HEK293 (cell line): ENCODE data around the gene EEF2.

Experiments used
- KLF7 ChIP-seq: fragments of 450-650 bp; formaldehyde crosslinking; IDR thresholded peaks from 2 replicates; pipeline ENCODE4 v1.5.1; 2016; ENCODE audit warnings: missing biosample characterization, missing genetic modification characterization, borderline replicate concordance
- OVOL3 ChIP-seq: fragments of 450-650 bp; formaldehyde crosslinking; IDR thresholded peaks from 2 replicates; pipeline ENCODE4 v1.5.1; 2016; ENCODE audit warnings: missing biosample characterization, missing genetic modification characterization
- PRDM1 ChIP-seq: fragments of 450-650 bp; formaldehyde crosslinking; IDR thresholded peaks from 2 replicates; pipeline ENCODE4; 2016; ENCODE audit warnings: missing biosample characterization, missing genetic modification characterization
- SP7 ChIP-seq: fragments of 450-650 bp; formaldehyde crosslinking; IDR thresholded peaks from 2 replicates; pipeline ENCODE4 v1.5.1; 2016; ENCODE audit warnings: missing biosample characterization, missing genetic modification characterization
- TRIM28 ChIP-seq: IDR thresholded peaks from 2 replicates; pipeline ENCODE4 v1.6.1; 2011; ENCODE audit warnings: low read length, control low read depth, borderline replicate concordance
- YY1 ChIP-seq: fragments of 450-650 bp; formaldehyde crosslinking; IDR thresholded peaks from 2 replicates; pipeline ENCODE4 v1.5.1; 2018; ENCODE audit warnings: missing biosample characterization, missing genetic modification characterization
- ZBTB17 ChIP-seq: fragments of 450-650 bp; formaldehyde crosslinking; IDR thresholded peaks from 2 replicates; pipeline ENCODE4 v1.5.1; 2016; ENCODE audit warnings: missing biosample characterization, missing genetic modification characterization
- ZFP41 ChIP-seq: fragments of 450-650 bp; formaldehyde crosslinking; IDR thresholded peaks from 2 replicates; pipeline ENCODE4 v1.5.1; 2016; ENCODE audit warnings: missing biosample characterization, missing genetic modification characterization, borderline replicate concordance
- ZNF114 ChIP-seq: fragments of 450-650 bp; formaldehyde crosslinking; IDR thresholded peaks from 2 replicates; pipeline ENCODE4 v1.5.0; 2017; ENCODE audit warnings: missing biosample characterization, missing genetic modification characterization
- ZNF155 ChIP-seq: fragments of 450-650 bp; formaldehyde crosslinking; IDR thresholded peaks from 2 replicates; pipeline ENCODE4 v1.5.1; 2016; ENCODE audit warnings: missing biosample characterization, missing genetic modification characterization
- ZNF292 ChIP-seq: fragments of 450-650 bp; formaldehyde crosslinking; IDR thresholded peaks from 2 replicates; pipeline ENCODE4 v1.5.1; 2016; ENCODE audit warnings: low read depth, missing biosample characterization, missing genetic modification characterization, borderline replicate concordance
- ZNF354C ChIP-seq: fragments of 450-650 bp; formaldehyde crosslinking; IDR thresholded peaks from 2 replicates; pipeline ENCODE4 v1.5.1; 2016; ENCODE audit warnings: missing biosample characterization, missing genetic modification characterization, low read depth, borderline replicate concordance
- ZNF366 ChIP-seq: fragments of 450-650 bp; formaldehyde crosslinking; conservative IDR thresholded peaks from 2 replicates; pipeline ENCODE4 v1.5.1; 2016; ENCODE audit warnings: missing biosample characterization, missing genetic modification characterization
- ZNF404 ChIP-seq: fragments of 450-650 bp; formaldehyde crosslinking; IDR thresholded peaks from 2 replicates; pipeline ENCODE4 v1.5.1; 2017; ENCODE audit warnings: missing biosample characterization, missing genetic modification characterization
- ZNF473 ChIP-seq: fragments of 450-650 bp; formaldehyde crosslinking; IDR thresholded peaks from 2 replicates; pipeline ENCODE4 v1.5.1; 2017; ENCODE audit warnings: missing biosample characterization, missing genetic modification characterization
- ZNF664 ChIP-seq: fragments of 450-650 bp; formaldehyde crosslinking; IDR thresholded peaks from 2 replicates; pipeline ENCODE4 v1.5.1; 2016; ENCODE audit warnings: missing biosample characterization, missing genetic modification characterization
- ZNF785 ChIP-seq: fragments of 450-650 bp; formaldehyde crosslinking; IDR thresholded peaks from 2 replicates; pipeline ENCODE4 v1.5.1; 2016; ENCODE audit warnings: missing biosample characterization, missing genetic modification characterization
- ZNF837 ChIP-seq: fragments of 450-650 bp; formaldehyde crosslinking; IDR thresholded peaks from 2 replicates; pipeline ENCODE4 v1.5.1; 2016; ENCODE audit warnings: missing biosample characterization, missing genetic modification characterization
- ZXDB ChIP-seq: fragments of 450-650 bp; formaldehyde crosslinking; IDR thresholded peaks from 2 replicates; pipeline ENCODE4 v1.5.1; 2016; ENCODE audit warnings: missing biosample characterization, missing genetic modification characterization
- TF ChIP-seq, protein P1 (sequence below): fragments of 450-650 bp; formaldehyde crosslinking; conservative IDR thresholded peaks from 2 replicates; pipeline ENCODE4 v1.5.1; 2016; ENCODE audit warnings: low read depth, missing biosample characterization, missing genetic modification characterization
- TF ChIP-seq, protein P2 (sequence below): fragments of 450-650 bp; IDR thresholded peaks from 2 replicates; pipeline ENCODE4 v1.5.1; 2018; ENCODE audit warnings: missing biosample characterization, missing genetic modification characterization
- TF ChIP-seq, protein P3 (sequence below): fragments of 450-650 bp; formaldehyde crosslinking; IDR thresholded peaks from 2 replicates; pipeline ENCODE4 v1.5.1; 2016; ENCODE audit warnings: missing biosample characterization, missing genetic modification characterization
- TF ChIP-seq, protein P4 (sequence below): fragments of 450-650 bp; formaldehyde crosslinking; IDR thresholded peaks from 2 replicates; pipeline ENCODE4 v1.5.1; 2016; ENCODE audit warnings: missing biosample characterization, missing genetic modification characterization
- TF ChIP-seq, protein P5 (sequence below): fragments of 450-650 bp; formaldehyde crosslinking; IDR thresholded peaks from 2 replicates; pipeline ENCODE4 v1.5.1; 2016; ENCODE audit warnings: missing biosample characterization, missing genetic modification characterization
- TF ChIP-seq, protein P6 (sequence below): fragments of 450-650 bp; formaldehyde crosslinking; IDR thresholded peaks from 2 replicates; pipeline ENCODE4 v1.5.1; 2016; ENCODE audit warnings: missing biosample characterization, missing genetic modification characterization
- TF ChIP-seq, protein P7 (sequence below): fragments of 450-650 bp; formaldehyde crosslinking; IDR thresholded peaks from 2 replicates; pipeline ENCODE4 v1.5.1; 2017; ENCODE audit warnings: missing biosample characterization, missing genetic modification characterization

Gene EEF2

DNA sequence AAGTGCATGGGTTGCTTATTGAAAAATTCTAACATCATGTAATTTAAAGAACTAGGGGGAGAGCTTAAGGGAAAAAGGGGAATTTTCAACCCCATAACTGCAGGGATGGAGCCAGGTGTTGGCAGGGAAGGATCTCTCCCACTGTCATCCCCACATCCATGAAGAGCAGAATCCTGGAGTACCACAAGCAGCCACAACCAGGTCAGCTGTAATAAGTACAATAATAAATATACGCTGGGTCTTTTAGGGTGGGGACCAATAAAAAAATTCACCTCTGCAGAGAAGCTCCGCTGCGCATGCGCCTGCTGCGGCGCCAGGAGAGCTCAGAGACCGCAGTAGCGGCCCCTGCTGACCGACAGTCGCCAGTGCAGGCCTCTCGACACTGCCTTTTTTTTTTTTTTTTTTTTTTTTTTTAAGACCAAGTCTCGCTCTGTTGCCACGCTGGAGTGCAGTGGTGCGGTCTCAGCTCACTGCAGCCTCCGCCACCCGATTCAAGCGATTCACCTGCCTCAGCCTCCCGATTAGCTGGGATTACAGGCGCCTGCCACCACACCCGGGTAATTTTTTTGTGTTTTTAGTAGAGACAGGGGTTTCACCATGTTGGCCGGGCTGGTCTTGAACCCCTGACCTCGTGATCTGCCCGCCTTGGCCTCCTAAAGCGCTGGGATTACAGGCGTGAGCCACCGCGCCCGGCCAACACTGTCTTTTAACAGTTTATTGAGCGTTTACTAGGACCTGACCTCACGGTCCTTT lies 2.5 kb upstream of the EEF2 start (continued):
- TF ChIP-seq, protein P1, sequence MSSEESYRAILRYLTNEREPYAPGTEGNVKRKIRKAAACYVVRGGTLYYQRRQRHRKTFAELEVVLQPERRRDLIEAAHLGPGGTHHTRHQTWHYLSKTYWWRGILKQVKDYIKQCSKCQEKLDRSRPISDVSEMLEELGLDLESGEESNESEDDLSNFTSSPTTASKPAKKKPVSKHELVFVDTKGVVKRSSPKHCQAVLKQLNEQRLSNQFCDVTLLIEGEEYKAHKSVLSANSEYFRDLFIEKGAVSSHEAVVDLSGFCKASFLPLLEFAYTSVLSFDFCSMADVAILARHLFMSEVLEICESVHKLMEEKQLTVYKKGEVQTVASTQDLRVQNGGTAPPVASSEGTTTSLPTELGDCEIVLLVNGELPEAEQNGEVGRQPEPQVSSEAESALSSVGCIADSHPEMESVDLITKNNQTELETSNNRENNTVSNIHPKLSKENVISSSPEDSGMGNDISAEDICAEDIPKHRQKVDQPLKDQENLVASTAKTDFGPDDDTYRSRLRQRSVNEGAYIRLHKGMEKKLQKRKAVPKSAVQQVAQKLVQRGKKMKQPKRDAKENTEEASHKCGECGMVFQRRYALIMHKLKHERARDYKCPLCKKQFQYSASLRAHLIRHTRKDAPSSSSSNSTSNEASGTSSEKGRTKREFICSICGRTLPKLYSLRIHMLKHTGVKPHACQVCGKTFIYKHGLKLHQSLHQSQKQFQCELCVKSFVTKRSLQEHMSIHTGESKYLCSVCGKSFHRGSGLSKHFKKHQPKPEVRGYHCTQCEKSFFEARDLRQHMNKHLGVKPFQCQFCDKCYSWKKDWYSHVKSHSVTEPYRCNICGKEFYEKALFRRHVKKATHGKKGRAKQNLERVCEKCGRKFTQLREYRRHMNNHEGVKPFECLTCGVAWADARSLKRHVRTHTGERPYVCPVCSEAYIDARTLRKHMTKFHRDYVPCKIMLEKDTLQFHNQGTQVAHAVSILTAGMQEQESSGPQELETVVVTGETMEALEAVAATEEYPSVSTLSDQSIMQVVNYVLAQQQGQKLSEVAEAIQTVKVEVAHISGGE (tag by site-specific recombination) = no peak
- TF ChIP-seq, protein P2, sequence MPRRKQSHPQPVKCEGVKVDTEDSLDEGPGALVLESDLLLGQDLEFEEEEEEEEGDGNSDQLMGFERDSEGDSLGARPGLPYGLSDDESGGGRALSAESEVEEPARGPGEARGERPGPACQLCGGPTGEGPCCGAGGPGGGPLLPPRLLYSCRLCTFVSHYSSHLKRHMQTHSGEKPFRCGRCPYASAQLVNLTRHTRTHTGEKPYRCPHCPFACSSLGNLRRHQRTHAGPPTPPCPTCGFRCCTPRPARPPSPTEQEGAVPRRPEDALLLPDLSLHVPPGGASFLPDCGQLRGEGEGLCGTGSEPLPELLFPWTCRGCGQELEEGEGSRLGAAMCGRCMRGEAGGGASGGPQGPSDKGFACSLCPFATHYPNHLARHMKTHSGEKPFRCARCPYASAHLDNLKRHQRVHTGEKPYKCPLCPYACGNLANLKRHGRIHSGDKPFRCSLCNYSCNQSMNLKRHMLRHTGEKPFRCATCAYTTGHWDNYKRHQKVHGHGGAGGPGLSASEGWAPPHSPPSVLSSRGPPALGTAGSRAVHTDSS = no peak
- TF ChIP-seq, protein P3, sequence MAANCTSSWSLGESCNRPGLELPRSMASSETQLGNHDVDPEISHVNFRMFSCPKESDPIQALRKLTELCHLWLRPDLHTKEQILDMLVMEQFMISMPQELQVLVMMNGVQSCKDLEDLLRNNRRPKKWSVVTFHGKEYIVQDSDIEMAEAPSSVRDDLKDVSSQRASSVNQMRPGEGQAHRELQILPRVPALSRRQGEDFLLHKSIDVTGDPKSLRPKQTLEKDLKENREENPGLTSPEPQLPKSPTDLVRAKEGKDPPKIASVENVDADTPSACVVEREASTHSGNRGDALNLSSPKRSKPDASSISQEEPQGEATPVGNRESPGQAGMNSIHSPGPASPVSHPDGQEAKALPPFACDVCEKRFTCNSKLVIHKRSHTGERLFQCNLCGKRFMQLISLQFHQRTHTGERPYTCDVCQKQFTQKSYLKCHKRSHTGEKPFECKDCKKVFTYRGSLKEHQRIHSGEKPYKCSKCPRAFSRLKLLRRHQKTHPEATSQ = 0 out of 2 replicates have a peak, but pooled peaks have one; percentile 58
- no peak for TF ChIP-seq TRIM28
- TF ChIP-seq ZNF473 = no peak
- no peak for TF ChIP-seq ZNF114 (tag by site-specific recombination)
- 0 out of 2 replicates have a peak, but pooled peaks have one; percentile 19 for TF ChIP-seq ZBTB17 (tag by site-specific recombination)
- TF ChIP-seq, protein P4, sequence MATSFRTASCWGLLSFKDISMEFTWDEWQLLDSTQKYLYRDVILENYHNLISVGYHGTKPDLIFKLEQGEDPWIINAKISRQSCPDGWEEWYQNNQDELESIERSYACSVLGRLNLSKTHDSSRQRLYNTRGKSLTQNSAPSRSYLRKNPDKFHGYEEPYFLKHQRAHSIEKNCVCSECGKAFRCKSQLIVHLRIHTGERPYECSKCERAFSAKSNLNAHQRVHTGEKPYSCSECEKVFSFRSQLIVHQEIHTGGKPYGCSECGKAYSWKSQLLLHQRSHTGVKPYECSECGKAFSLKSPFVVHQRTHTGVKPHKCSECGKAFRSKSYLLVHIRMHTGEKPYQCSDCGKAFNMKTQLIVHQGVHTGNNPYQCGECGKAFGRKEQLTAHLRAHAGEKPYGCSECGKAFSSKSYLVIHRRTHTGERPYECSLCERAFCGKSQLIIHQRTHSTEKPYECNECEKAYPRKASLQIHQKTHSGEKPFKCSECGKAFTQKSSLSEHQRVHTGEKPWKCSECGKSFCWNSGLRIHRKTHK = no peak
- 0 out of 2 replicates have a peak, but pooled peaks have one; percentile 16 for TF ChIP-seq ZXDB (tag by site-specific recombination)
- TF ChIP-seq ZNF366 (tag by site-specific recombination) = peak; percentile 79; the same call in 1 of the 2 replicates
- TF ChIP-seq ZNF664 (tag by site-specific recombination) = peak; percentile 95
- no peak for TF ChIP-seq ZNF292 (tag by site-specific recombination)
- 0 out of 2 replicates have a peak, but pooled peaks have one; percentile 21 for TF ChIP-seq YY1 (tag by site-specific recombination)
- TF ChIP-seq, protein P5, sequence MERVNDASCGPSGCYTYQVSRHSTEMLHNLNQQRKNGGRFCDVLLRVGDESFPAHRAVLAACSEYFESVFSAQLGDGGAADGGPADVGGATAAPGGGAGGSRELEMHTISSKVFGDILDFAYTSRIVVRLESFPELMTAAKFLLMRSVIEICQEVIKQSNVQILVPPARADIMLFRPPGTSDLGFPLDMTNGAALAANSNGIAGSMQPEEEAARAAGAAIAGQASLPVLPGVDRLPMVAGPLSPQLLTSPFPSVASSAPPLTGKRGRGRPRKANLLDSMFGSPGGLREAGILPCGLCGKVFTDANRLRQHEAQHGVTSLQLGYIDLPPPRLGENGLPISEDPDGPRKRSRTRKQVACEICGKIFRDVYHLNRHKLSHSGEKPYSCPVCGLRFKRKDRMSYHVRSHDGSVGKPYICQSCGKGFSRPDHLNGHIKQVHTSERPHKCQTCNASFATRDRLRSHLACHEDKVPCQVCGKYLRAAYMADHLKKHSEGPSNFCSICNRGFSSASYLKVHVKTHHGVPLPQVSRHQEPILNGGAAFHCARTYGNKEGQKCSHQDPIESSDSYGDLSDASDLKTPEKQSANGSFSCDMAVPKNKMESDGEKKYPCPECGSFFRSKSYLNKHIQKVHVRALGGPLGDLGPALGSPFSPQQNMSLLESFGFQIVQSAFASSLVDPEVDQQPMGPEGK (tag by site-specific recombination) = peak; percentile 66; the same call in 1 of the 2 replicates
- peak; percentile 98 for TF ChIP-seq ZNF785 (tag by site-specific recombination)
- TF ChIP-seq KLF7 (tag by site-specific recombination) = 0 out of 2 replicates have a peak, but pooled peaks have one; percentile 15
- TF ChIP-seq OVOL3 (tag by site-specific recombination) = no peak
- no peak for TF ChIP-seq ZNF837 (tag by site-specific recombination)
- TF ChIP-seq, protein P6, sequence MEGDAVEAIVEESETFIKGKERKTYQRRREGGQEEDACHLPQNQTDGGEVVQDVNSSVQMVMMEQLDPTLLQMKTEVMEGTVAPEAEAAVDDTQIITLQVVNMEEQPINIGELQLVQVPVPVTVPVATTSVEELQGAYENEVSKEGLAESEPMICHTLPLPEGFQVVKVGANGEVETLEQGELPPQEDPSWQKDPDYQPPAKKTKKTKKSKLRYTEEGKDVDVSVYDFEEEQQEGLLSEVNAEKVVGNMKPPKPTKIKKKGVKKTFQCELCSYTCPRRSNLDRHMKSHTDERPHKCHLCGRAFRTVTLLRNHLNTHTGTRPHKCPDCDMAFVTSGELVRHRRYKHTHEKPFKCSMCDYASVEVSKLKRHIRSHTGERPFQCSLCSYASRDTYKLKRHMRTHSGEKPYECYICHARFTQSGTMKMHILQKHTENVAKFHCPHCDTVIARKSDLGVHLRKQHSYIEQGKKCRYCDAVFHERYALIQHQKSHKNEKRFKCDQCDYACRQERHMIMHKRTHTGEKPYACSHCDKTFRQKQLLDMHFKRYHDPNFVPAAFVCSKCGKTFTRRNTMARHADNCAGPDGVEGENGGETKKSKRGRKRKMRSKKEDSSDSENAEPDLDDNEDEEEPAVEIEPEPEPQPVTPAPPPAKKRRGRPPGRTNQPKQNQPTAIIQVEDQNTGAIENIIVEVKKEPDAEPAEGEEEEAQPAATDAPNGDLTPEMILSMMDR (tag by site-specific recombination) = peak; percentile 91
- no peak for TF ChIP-seq ZNF404 (tag by site-specific recombination)
- no peak for TF ChIP-seq ZNF155 (tag by site-specific recombination)
- TF ChIP-seq, protein P7, sequence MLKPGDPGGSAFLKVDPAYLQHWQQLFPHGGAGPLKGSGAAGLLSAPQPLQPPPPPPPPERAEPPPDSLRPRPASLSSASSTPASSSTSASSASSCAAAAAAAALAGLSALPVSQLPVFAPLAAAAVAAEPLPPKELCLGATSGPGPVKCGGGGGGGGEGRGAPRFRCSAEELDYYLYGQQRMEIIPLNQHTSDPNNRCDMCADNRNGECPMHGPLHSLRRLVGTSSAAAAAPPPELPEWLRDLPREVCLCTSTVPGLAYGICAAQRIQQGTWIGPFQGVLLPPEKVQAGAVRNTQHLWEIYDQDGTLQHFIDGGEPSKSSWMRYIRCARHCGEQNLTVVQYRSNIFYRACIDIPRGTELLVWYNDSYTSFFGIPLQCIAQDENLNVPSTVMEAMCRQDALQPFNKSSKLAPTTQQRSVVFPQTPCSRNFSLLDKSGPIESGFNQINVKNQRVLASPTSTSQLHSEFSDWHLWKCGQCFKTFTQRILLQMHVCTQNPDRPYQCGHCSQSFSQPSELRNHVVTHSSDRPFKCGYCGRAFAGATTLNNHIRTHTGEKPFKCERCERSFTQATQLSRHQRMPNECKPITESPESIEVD (tag by site-specific recombination) = no peak
- no peak for TF ChIP-seq PRDM1 (tag by site-specific recombination)
- no peak for TF ChIP-seq ZNF354C (tag by site-specific recombination)
- TF ChIP-seq ZFP41 (tag by site-specific recombination) = no peak
- peak; percentile 53; the same call in 1 of the 2 replicates for TF ChIP-seq SP7 (tag by site-specific recombination)
